ENCODE data around the gene TSHZ2. TPM values are rescaled to one million over a fixed set of nuclear protein-coding genes. Genes with fewer than 3 reads are reported as not detected.

The TSHZ2 gene
- total and polyA plus RNA-seq, 2 of the 4 experiments (the other 2 are of a cell fraction) = under 0.01 to 0.02 TPM

DNA sequence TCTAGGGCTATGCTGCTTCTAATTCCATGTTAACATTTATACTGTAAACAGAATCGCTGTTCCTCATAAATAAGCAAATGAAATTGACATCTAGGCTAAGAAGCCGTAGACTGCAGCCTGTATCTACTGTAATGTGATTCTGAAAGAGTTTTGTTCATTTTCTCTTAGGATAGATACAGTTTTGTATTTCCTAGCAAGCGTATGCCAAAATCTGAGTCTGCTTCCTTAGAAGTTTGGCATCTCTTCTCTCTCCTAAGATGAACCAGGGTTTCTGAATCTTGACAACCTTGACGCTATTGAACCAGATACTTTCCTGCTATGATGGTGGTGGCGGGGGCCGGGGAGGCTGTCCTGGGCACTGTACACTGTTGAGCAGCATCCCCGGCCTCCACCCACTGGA lies 198.0 kb downstream of the TSHZ2 start:
- Histone ChIP-seq H3K56ac (ENCODE audit: extremely low read depth, insufficient read depth, low read length) (no peak overlapping the region), H3K36me3 (ENCODE audit: control insufficient read depth, insufficient read depth, low read length) (no peaks in the 10 kb centered on the region), H2BK120ac (ENCODE audit: low read depth, low read length) (no peak overlapping the region), H3K4me2 (ENCODE audit: low read depth, low read length) (no peak overlapping the region), H4K8ac (ENCODE audit: low read depth in 2 of 2, low read length in 2 of 2) (no peak overlapping the region), H3K27ac (ENCODE audit: insufficient read depth, low read length) (no peak overlapping the region), H3K79me1 (ENCODE audit: low read depth in 1 of 2, low read length in 2 of 2) (no peaks in the 10 kb centered on the region), H2BK15ac (ENCODE audit: low read depth, low read length) (no peak overlapping the region), H3K4me3 (ENCODE audit: insufficient read depth, low read depth, low read length) (no peak overlapping the region), H3K18ac (ENCODE audit: low read depth, low read length) (no peak overlapping the region), H3K27me3 (ENCODE audit: control insufficient read depth, insufficient read depth, low read length) (no peaks in the 10 kb centered on the region), H2AK9ac (replicated peaks; ENCODE audit: low read depth, low read length, poor library complexity) (no peak overlapping the region), H3K4me1 (ENCODE audit: control insufficient read depth, insufficient read depth, low read length) (no peaks in the 10 kb centered on the region), H2AK5ac (ENCODE audit: low read depth, low read length) (no peak overlapping the region), H4K20me1 (ENCODE audit: insufficient read depth, low read length) (no peaks in the 10 kb centered on the region), H4K91ac (ENCODE audit: insufficient read depth, low read depth, low read length) (no peak overlapping the region), H4K5ac (ENCODE audit: low read depth, low read length) (no peak overlapping the region), H2BK20ac (ENCODE audit: low read depth, low read length) (no peak overlapping the region), H3K9ac (ENCODE audit: low read depth, low read length) (no peak overlapping the region), H3K23ac (ENCODE audit: low read depth, low read length) (no peak overlapping the region), H2AFZ (replicated peaks; ENCODE audit: low read length, poor library complexity) (no peak overlapping the region), H3K9me1 (ENCODE audit: insufficient read depth, low read length) (no peaks in the 10 kb centered on the region), H3K9me3 (ENCODE audit: control insufficient read depth, insufficient read depth, low read length) (no peaks in the 10 kb centered on the region), H2BK5ac (ENCODE audit: low read depth, low read length, poor library complexity, severe bottlenecking) (no peak overlapping the region), H3K14ac (replicated peaks; ENCODE audit: low read depth, low read length) (no peak overlapping the region), H3K4ac (ENCODE audit: low read depth, low read length) (no peak overlapping the region)
- DNase-seq = no peak
- dilution Hi-C loops (cut with HindIII; ENCODE audit: low sequenced_read_pairs, unreplicated experiment) (no loop called here), intact Hi-C loops (cut with micrococcal nuclease) (no loop called here), in situ Hi-C loops (cut with MboI; ENCODE audit: low sequenced_read_pairs) (loop anchor here (25.0 kb wide), 1 partner anchor 767 kb away; no protein-coding TSS in a partner anchor)
- TF ChIP-seq SMC3 (IDR thresholded peaks at IDR 0.05; ENCODE audit: low read depth, low read length) (no peak), RAD21 (IDR thresholded peaks at IDR 0.05; ENCODE audit: low read length) (no peak), RCOR1 (IDR thresholded peaks at IDR 0.05; ENCODE audit: insufficient replicate concordance, low read length) (no peak), CEBPB (IDR thresholded peaks at IDR 0.05; ENCODE audit: low read depth, low read length) (no peak)
- no peak for ATAC-seq (ENCODE audit: low read depth)
- CTCF ChIA-PET = interaction anchor here (1.3 kb wide), 1 partner anchor 13 kb away, joined by 5 read pairs; no protein-coding TSS in a partner anchor
- POLR2A ChIA-PET (ENCODE audit: unreplicated experiment) = no interaction called here
- no TSS peak for BruUV-seq (replicated peaks)
- 90% methylated on average over 3 of the region's 7 CpGs; no CpG with 5 or more reads in 1 of the 2 experiments for WGBS, 2 experiments (ENCODE audit: extremely low coverage in 2 of 2, insufficient read length in 1 of 2)

All from IMR-90 (cell line).